ENCODE measurements around the gene SNORC.

DNA sequence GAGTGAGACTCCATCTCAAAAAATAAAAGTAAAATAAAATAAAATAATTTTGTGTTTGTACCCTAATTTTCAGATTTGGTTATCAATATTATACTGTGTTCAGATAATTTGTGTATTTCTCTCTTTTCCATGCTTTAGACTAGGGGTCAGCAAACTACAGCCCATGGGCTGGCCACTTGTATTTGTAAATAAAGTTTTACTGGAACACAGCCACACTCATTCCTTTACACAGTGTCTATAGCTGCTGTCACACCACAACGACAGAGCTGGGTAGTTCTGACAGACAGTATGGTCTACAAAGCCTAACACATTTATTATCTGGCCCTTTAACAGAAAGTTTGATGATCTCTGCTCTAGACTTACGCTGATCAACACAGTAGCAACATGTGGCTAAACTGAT is 43.8 kb downstream of the SNORC start:
- TF ChIP-seq, protein P1, sequence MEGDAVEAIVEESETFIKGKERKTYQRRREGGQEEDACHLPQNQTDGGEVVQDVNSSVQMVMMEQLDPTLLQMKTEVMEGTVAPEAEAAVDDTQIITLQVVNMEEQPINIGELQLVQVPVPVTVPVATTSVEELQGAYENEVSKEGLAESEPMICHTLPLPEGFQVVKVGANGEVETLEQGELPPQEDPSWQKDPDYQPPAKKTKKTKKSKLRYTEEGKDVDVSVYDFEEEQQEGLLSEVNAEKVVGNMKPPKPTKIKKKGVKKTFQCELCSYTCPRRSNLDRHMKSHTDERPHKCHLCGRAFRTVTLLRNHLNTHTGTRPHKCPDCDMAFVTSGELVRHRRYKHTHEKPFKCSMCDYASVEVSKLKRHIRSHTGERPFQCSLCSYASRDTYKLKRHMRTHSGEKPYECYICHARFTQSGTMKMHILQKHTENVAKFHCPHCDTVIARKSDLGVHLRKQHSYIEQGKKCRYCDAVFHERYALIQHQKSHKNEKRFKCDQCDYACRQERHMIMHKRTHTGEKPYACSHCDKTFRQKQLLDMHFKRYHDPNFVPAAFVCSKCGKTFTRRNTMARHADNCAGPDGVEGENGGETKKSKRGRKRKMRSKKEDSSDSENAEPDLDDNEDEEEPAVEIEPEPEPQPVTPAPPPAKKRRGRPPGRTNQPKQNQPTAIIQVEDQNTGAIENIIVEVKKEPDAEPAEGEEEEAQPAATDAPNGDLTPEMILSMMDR (IDR thresholded peaks at IDR 0.05; ENCODE audit: low read depth, low read length, missing input control) = no peak
- no peak for TF ChIP-seq RAD21 (IDR thresholded peaks at IDR 0.05)

All from liver (tissue), 3 donors.